Activated CD4-positive, CD25-positive, alpha-beta regulatory T cell treated with anti-CD3 and anti-CD28 coated beads, Interleukin-2, amount 50 U/mL, for 24 hours (primary cell): ENCODE measurements around the gene POMT1.
"Not testable (repeated sequence)": the region's sequence is repeated elsewhere in the genome, so short reads cannot be mapped to it uniquely, and the experiment has no call there.

Experiments
- ATAC-seq, 2 donors: fragments of 150-1000 bp; cut with Tn5 transposase; one replicate each; pipeline ENCODE4 v1.10.0; 2021; ENCODE audit warnings: mild to moderate bottlenecking in 1 of 2, moderate library complexity in 1 of 2

Gene POMT1

DNA sequence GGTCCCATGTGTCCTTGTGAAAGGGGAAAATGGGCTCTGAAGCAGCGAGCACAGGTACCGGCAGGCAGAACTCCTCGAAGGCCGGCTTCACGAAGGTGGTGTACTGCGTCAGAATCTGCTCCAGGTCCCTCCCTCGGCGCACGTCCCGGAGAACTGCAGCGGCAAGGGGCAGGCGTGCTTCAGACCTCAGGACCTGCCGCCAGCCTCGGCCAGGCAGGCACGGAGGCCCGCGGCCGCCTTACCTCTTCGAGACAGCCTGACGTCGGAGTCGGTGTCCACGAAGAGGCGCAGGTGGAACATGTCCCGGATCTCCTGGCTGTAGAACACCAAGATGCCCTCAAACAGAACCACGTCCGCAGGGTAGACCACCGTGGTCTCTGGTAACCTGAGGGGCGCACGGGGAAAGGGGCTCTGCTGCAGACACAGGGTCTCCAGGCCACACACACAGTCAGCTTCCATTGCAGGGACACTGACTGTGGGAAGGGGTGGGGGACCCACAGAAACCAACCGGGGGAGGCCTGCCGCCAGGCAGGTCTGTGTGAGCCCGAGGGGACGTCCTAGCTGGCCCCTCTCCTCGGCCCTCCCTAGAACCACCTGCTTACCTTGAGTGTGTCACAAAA lies 26.3 kb downstream of the POMT1 start:
- no peak for ATAC-seq

DNA sequence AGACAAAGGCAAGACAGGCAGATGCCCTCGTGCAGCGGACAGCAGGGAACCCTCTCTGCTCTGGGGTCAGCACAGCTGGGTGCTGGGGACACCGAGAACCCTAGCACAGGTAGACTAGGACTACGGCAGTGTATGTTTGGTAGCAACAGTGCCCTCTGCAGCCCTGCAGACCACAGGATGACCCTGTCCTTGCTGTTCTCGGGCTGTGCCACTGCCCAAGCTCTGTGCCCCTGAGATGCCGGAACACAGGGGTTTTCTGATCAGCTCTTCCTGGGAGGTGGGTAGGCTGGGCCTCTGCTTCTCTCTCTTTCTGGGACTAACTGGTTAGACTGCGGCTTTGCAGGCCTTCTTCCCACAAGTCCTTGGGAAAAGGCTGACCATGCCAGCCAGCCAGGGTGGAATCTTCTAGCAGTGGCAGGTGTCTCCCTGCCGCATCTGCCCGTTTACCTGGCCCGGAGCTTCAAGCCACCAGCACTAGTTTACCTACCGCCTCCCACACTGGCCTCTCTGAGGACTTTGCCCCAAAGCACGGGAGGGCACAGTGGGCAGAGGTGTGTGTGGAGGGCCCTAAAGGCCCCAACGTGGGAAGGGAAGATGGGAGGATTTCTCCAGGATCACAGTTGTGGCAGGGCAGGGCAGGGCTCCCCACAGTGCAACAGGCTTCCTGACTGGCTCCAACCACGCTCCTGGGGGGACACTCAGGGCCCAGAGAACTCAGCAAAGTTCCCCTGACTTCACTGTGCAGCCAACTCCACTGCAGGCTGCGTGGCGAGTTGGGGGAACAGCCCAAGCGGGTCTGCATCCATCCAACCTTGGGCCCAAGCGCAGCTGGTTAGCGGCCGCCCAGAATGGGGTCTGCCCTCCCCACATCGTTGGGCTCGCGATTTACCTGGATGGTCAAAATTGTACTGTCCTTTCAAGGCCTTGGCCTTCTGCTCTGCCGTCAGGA lies 27.2 kb downstream of the POMT1 start:
- ATAC-seq: no peak

DNA sequence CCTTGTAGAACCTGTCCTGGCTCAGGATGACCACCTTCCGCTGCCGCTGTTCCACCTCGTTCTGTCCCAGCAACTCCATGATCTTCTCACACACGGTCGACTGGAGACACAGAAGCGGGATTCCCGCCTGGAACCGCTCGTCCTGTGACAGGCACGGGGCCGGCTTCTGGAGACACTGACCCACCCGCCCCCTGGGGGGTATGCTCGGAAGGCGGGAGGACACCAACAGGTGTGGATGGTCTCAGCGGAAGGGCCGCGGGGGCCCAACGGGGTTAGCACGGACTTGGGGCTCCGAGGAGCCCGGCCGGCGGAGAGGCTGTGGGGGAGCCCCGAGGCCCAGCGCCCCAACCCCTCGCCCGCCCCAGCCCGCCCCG lies 27.8 kb downstream of the POMT1 start:
- peak in 1 of 2 donors; percentile 12 for ATAC-seq

DNA sequence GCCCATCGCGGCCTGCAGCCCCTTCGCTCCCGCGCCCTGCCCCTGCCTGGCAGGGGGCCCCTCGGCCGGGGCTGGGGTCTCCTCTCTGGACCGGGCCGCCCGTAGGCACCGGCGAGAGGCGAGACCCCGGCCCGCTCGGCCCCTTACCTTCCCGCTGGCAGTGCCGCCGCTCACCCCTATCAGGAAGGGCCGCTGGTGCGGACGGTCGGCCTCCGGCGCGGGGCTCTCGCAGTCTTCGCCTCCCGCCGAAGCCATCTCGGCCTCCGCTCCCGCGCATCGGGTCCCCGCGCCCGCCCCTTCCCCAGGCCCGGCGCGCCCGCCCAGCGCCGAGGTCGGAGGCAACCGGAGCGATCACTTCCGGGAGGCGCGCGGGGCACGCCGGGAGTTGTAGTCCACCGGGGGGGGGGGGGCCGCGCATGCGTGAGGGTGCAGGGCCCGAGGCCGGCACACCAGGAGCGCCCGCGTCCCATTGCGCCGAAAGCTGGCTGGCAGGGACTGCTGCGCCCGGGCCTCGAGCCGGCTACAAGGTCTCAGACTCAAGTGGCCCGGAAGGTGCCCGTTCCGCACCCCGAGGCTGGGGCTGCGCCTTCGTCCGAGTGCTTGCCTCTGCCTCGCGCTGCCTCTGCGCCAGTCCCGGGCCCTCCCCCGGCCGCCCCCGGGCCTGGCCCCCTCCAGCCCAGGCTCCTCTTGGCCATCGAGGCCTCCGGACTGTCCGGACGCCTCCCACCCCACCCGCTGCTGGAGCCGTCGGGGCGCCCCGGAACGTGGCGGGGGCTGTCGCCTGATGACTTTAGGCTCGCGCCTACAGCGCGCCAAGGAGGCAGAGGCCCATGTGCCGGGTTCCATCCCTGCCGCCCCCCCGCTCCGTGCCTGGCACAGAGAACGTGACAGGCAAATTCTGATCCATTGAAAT lies 28.5 kb downstream of the POMT1 start, which contains the start of gene UCK1:
Gene UCK1 (minus strand): TSS at position 344 of the 913 bp plus-strand sequence. CDS start 89 bp downstream, at position 255.
- peak; percentile 98 to 99 for ATAC-seq

DNA sequence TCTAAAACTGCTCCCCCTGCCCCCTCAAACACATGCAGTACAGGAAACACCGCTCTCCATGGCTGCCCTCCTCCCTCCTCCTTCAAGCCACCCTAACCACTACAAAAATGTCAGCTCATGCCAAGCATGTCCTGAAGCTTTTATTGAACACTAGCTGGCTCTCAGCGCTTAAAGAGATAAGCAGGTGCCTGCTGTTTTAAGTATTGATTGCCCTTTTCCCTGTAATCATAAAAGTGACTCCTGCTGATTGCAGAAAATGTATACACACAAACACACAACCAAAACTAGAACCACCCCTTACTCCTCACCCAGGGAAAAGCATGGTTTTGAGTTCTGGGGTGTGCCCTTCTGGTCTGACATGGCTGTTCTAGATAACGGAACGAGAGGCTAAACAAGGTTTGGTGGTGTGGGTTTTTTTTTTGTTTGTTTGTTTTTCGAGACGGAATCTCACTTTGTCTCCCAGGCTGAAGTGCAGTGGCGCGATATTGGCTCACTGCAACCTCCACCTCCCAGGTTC lies 32.1 kb downstream of the POMT1 start:
- ATAC-seq: no peak

DNA sequence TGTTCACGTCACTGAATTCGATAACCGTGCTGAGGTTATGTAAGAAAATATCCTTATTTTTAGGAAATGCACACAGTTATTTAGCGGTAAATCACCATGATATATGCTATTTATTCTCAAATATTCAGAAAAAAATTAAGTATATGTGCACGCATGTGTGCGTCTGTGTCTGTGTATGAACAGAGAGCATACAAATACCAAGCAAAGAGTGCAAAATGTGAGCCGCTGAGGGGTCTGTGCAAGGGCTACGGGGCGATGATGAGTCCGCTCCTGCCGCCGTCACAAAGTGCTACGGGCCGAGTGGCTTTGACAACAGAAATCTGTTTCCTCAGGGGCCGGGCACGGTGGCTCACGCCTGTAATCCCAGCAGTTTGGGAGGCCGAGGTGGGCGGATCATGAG lies 35.2 kb downstream of the POMT1 start:
- no peak for ATAC-seq

DNA sequence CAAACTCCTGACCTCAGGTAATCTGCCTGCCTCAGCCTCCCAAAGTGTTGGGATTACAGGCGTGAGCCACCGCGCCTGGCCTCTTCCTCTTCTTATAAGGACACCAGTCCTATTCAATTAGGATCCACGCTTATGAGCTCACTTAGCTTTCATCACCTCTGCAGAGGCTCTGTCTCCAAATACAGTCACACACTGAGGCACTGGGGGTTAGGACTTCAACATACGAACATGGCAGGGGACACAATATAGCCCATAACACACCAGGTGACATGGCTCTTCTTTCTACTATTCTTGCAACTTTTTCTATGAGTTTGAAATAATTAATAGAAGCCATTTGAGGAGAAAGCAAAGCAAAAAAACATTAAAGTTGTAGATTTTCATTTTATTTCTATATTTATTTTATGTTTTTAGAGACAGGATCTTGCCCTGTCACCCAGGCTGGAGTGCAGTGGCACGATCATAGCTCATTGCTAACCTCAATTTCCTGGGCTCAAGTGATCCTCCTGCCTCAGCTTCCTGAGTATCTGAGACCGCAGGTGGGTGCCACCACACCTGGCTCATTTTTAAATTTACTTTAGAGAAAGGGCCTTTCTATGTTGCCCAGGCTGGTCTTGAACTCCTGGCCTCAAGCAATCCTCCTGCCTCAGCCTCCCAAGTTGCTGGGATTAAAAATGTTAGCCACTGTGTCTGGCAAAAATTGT lies 36.7 kb downstream of the POMT1 start:
- ATAC-seq: no peak

DNA sequence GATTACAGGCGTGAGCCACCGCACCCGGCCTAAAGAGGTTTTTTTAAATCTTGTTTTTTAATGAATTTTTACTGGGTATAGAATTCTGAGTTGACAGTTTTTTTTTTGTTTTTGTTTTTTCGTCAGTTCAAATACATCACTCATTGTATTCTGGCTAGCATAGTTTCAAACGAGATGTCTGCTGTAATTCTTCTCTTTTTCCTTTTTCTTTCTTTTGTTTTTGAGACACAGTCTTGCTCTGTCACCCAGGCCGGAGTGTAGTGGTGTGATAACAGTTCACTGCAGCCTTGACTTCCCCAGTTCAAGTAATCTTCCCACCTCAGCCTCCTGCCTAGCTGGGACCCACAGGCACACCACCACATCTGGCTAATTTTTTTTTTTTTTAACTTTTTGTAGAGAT lies 40.4 kb downstream of the POMT1 start:
- ATAC-seq: no peak

DNA sequence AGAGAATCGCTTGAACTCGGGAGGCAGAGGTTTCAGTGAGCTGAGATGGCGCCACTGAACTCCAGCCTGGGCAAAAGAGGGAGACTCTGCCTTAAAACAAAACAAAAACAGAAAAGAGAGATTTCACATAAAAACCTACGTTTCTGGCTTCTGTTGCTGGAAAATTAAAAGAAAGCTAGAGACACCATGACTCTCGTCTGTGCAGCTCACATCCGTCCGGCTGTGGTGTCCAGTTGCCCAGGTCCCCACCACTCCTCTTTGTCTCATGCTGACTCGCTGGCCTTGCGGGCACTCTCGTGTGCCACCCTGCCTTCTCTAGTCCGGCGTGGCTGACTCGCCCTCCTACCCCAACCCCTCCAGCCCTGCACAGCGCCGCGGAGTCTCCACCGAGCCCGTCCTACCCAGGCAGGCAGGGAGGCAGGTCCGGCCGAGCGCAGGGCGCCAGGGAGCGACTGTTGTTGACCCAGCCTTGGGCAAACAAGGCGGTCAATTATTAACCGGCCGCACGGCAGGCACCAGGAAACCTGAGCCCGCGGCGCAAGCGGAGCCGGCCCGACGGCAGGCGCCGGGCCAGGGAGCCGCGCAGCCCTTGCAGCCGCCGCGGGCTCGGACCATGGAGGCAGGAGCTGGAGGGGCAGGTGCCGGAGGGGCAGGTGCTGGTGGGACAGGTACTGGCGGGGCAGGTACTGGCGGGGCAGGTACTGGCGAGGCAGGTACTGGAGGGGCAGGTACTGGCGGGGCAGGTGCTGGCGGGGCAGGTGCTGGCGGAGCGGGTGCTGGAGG lies 42.5 kb downstream of the POMT1 start, which contains the start of gene PRRT1B:
Gene PRRT1B (plus strand): TSS at position 521 of the 783 bp plus-strand sequence. CDS start 93 bp downstream, at position 614.
- ATAC-seq: no peak

DNA sequence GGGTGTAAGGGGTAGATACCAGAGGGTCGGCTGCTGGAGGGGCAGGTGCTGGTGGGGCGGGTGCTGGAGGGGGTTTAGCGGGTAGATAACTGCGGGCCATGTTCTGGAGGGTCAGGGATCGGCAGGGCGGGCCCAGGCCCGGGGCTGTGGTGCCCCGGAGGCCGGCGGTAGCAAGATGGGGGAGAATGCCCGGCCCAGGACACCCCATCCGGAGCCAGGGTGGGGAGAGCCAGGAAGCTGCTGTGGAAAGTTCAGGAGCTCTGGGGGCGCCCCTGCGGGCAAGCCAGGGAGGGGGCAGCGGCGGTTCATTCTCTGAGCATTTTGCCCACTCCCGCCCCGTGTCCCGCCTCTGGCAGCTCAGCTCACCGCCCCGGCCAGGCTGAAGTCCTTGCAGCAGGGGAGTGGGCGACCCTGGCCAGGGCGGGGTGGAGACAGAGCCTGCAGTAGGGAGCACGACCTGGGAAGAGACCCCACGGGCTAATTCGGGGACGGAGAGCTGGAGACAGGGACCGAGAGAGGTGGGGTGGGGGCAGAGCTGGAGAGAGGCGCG lies 43.1 kb downstream of the POMT1 start:
- ATAC-seq: no peak

DNA sequence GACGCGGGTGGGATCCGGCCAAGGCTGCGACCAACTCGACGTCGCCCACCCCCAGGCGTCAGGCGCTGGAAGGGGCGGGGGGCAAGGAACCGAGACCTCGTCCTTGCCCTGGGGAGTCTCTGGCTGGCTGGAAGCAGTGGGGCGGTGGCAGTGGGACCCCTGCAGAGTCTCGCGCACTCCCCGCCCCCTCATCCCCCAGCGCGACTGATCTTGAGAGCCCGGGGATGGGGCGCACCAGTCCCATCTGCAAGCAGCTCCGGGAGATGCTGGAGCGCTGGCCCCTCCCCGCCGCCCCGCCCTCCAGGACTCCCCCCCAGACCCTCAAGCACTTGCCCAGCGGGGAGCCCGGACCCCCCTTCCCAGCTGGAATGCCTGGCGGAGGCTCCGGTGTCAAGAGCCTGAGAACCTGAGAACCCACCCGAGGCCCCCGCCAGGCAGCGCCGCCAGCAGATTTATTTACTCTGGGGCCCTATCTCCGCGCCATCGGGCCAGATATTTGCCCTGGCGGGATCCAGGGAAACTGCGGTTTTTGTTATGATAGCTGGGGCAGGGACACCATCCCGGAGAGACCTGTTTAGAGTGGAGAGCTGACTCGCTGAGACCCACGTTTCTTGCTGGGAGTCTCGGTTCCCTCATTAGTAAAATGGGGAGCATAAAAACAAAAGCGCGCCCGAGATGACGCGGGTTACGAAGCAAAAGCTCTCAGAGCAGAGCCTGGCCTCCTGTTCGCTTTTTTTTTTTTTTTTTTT lies 43.8 kb downstream of the POMT1 start:
- no peak for ATAC-seq

DNA sequence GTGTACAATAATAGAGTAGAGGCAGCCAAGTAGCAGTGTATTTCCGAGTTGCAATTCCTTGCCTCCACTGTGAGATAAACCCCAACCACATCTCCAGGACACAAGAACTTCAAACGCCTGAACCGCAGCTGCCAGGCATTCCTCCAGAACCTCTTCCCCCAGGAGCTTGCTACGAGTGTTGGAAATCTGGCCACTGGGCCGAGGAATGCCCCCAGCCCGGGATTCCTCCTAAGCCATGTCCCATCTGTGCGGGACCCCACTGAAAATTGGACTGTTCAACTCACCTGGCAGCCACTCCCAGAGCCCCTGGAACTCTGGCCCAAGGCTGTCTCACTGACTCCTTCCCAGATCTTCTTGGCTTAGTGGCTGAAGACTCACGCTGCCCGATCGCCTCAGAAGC lies 46.5 kb downstream of the POMT1 start:
- ATAC-seq: not testable (repeated sequence)

DNA sequence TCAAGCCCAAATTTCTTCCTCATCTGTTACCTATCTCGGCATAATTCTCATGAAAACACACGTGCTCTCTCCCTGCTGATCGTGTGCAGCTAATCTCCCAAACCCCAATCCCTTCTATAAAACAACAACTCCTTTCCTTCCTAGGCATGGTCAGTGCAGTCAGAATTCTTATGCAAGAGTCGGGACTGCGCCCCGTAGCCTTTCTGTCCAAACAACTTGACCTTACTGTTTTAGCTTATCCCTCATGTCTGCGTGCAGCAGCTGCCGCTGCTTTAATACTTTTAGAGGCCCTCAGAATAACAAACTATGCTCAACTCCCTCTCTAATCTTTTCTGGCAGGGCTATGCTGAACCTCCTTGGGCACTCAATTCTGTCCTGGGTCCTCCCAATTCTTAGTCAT lies 47.7 kb downstream of the POMT1 start:
- ATAC-seq: not testable (repeated sequence)

DNA sequence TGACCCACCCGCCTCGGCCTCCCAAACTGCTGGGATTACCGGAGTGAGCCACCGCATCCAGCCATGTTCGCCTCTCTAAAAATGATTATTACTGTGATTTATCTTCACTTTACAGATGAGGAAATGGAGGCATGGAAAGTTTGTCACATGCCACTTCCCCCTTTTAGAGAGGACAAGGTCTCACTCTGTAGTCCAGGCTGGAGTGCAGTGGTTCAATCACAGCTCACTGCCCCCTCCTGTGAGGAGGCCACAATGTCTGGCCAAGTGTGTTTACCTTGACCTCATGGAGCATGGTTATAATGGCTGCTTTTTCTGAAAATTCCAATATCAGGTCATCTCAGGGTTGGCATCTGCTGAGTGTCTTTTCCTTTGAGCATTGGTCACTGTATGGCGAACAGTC lies 49.3 kb downstream of the POMT1 start:
- no peak for ATAC-seq

DNA sequence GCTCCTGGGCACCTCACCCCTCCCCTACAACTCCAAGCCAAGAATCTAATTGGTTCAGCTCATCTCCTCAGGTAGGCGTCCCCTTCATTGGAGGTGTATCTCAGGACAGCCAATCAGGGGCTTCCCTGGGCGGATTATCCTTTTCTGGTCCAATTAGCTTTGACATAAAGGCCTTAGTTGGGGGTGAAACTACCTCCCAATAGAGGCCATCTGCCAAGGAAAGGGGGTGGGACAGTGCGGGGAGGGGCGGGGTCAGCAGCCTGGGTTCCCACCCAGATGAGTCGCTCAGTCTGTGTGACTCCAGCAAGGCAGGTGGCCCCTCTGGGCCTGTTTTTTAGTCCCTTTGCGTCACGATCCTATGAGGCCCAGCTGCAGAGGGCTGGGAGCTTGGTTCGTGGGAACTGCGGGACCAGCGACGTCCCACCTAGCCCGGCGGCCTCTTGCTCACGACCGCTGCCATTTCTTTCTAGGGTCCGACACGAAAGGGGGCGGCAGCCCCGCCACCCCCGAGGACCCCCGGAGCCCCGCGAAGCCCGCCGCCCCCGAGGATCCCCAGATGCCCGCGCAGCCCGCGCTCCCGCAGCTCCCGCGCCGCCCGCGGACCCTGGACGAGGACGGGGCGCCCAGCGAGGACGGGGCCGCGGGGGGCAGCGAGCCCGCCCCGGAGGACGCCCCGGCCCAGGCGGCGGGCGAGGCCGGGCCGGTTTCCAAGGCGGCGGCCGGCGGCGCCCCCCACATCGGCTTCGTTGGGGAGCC lies 51.5 kb downstream of the POMT1 start:
- no peak for ATAC-seq

DNA sequence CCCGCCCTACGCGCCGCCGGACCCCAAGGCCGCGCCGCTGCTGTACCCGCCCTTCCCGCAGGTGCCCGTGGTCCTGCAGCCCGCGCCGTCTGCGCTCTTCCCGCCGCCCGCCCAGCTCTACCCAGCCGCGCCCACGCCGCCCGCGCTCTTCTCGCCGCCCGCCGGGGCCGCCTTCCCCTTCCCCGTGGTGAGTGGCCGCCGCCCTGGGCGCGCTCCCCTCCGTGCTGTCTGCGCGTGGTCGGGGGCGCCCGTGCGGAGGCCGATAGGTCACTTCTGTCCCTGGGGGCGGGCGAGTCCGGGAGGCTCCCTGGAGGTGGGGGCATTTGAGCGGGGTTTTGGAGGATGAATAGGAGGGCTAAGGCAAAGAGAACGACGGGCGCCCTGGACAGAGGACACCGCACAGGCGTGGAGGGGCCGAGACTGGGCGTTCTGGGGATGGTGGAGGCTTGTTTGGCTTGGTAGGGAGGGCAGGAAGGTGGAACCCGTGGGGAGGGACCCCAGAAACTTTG lies 52.2 kb downstream of the POMT1 start:
- no peak for ATAC-seq

DNA sequence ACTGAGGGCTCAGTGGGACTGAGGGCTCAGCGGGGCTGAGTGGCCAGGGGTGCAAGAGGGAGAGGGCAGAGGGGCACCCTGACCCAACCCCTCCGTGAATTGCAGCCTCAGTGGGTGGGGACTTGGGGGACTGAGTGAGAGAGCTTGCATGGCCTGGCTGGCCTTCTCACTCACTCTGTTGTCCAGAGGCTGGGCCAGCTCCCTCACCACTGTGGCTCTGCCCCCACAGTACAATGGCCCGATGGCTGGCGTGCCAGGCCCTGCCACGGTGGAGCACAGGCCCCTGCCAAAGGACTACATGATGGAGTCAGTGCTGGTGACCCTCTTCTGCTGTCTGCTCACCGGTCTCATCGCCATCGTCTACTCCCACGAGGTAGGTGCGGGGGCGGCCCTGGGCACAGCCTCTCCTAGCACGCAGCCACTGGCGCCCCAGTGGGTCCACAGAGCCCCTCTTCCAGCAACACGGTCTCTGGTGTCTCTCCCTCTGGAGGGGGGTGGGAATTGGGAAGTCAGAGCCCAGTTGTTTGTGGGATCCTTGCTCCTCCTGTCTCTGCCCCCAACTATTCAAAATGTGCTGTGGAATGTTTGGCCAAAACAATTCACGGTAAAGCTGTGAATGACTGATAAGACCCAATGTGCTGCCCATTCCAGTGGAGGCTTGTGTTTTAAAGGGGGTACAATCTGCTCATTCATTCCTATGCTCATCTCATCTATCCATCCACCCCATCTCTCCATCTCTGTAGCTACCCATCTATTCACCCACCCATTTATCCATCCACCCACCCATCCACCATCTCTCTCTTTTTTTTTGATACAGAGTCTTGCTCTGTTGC lies 53.3 kb downstream of the POMT1 start:
- ATAC-seq: no peak
